H9 (cell line): ENCODE measurements around the gene CIPC. TPM values are rescaled to one million over a fixed set of nuclear protein-coding genes. Genes with fewer than 3 reads are reported as not detected.

Experiments
- DNase-seq: peaks from one replicate; pipeline ENCODE4 v3.0.0-alpha.2; 2017
- H2AFZ ChIP-seq: one replicate; pipeline ENCODE4 v1.6.1; 2013; ENCODE audit warnings: mild to moderate bottlenecking, low read length, control low read depth, moderate library complexity
- H2AK5ac ChIP-seq: 2 replicates; pipeline ENCODE4 v1.6.1; 2013; ENCODE audit warnings: low read length, control low read depth, mixed read lengths; ENCODE audit not compliant: insufficient read length
- H2BK120ac ChIP-seq: one replicate; pipeline ENCODE4 v1.6.1; 2013; ENCODE audit warnings: low read depth, mild to moderate bottlenecking, low read length, control low read depth, inconsistent platforms; ENCODE audit not compliant: poor library complexity, severe bottlenecking
- H2BK12ac ChIP-seq: 2 replicates; pipeline ENCODE4 v1.6.1; 2013; ENCODE audit warnings: low read length, control low read depth, mixed read lengths, low read depth; ENCODE audit not compliant: insufficient read length
- H2BK15ac ChIP-seq: 2 replicates; pipeline ENCODE4 v1.6.1; 2013; ENCODE audit warnings: low read depth, low read length, control low read depth
- H2BK20ac ChIP-seq: one replicate; pipeline ENCODE4 v1.6.1; 2013; ENCODE audit warnings: low read depth, mild to moderate bottlenecking, low read length, control low read depth, inconsistent platforms; ENCODE audit not compliant: poor library complexity, severe bottlenecking
- H2BK5ac ChIP-seq: 2 replicates; pipeline ENCODE4 v1.6.1; 2013; ENCODE audit warnings: low read length, control low read depth, mixed read lengths; ENCODE audit not compliant: insufficient read length
- H3K14ac ChIP-seq: 2 replicates; pipeline ENCODE4 v1.6.1; 2013; ENCODE audit warnings: low read length, control low read depth; ENCODE audit not compliant: insufficient read depth
- H3K18ac ChIP-seq: 2 replicates; pipeline ENCODE4 v1.6.1; 2013; ENCODE audit warnings: low read depth, mild to moderate bottlenecking, mixed read lengths, low read length, control low read depth; ENCODE audit not compliant: insufficient read length
- H3K23ac ChIP-seq: 2 replicates; pipeline ENCODE4 v1.6.1; 2013; ENCODE audit warnings: low read length, control low read depth, mixed read lengths, low read depth; ENCODE audit not compliant: insufficient read length
- H3K23me2 ChIP-seq: 2 replicates; pipeline ENCODE4 v1.6.1; 2013; ENCODE audit warnings: low read depth, mild to moderate bottlenecking, mixed read lengths, low read length, control low read depth; ENCODE audit not compliant: insufficient read length, poor library complexity, severe bottlenecking
- H3K27ac ChIP-seq: 2 replicates; pipeline ENCODE4 v1.5.1; 2013; ENCODE audit warnings: low read length, control low read depth, mixed read lengths, low read depth; ENCODE audit not compliant: insufficient read length
- H3K27me3 ChIP-seq: 2 replicates; pipeline ENCODE4 v1.6.1; 2013; ENCODE audit warnings: low read length, control low read depth, inconsistent platforms; ENCODE audit not compliant: insufficient read depth
- H3K4ac ChIP-seq: 2 replicates; pipeline ENCODE4 v1.6.1; 2013; ENCODE audit warnings: low read depth, mild to moderate bottlenecking, control low read depth, inconsistent platforms, low read length, moderate library complexity
- H3K4me1 ChIP-seq: 2 replicates; pipeline ENCODE4 v1.6.1; 2013; ENCODE audit warnings: low read length, control low read depth, inconsistent platforms; ENCODE audit not compliant: insufficient read depth
- H3K4me2 ChIP-seq: 2 replicates; pipeline ENCODE4 v1.6.1; 2013; ENCODE audit warnings: low read length, control low read depth, mixed read lengths; ENCODE audit not compliant: insufficient read length, insufficient read depth
- H3K56ac ChIP-seq: 2 replicates; pipeline ENCODE4 v1.6.1; 2013; ENCODE audit warnings: low read depth, mild to moderate bottlenecking, mixed read lengths, low read length, control low read depth; ENCODE audit not compliant: insufficient read length
- H3K79me1 ChIP-seq: 2 replicates; pipeline ENCODE4 v1.6.1; 2013; ENCODE audit warnings: low read depth, mild to moderate bottlenecking, moderate library complexity, low read length, control low read depth, inconsistent platforms; ENCODE audit not compliant: insufficient read depth, poor library complexity, severe bottlenecking
- H3K79me2 ChIP-seq: 2 replicates; pipeline ENCODE4 v1.6.1; 2013; ENCODE audit warnings: low read length, control low read depth, inconsistent platforms; ENCODE audit not compliant: insufficient read depth
- H3K9ac ChIP-seq: 2 replicates; pipeline ENCODE4 v1.6.1; 2013; ENCODE audit warnings: low read length, control low read depth, mixed read lengths; ENCODE audit not compliant: insufficient read length; ENCODE audit errors: extremely low read depth
- H3K9me3 ChIP-seq: one replicate; pipeline ENCODE4 v1.6.1; 2013; ENCODE audit warnings: low read depth, low read length, inconsistent platforms; ENCODE audit not compliant: control insufficient read depth
- H3T11ph ChIP-seq: one replicate; pipeline ENCODE4 v1.6.1; 2013; ENCODE audit warnings: mild to moderate bottlenecking, low read length, control low read depth, inconsistent platforms
- H4K20me1 ChIP-seq: one replicate; pipeline ENCODE4 v1.6.1; 2013; ENCODE audit not compliant: control insufficient read depth, insufficient read length, insufficient read depth
- H4K5ac ChIP-seq: 2 replicates; pipeline ENCODE4 v1.6.1; 2013; ENCODE audit warnings: low read depth, mild to moderate bottlenecking, mixed read lengths, low read length, control low read depth; ENCODE audit not compliant: insufficient read length
- H4K8ac ChIP-seq: replicated peaks from 2 replicates; pipeline ENCODE4 v1.6.1; 2013; ENCODE audit warnings: low read length, control low read depth, mixed read lengths, low read depth; ENCODE audit not compliant: insufficient read length
- H4K91ac ChIP-seq: 2 replicates; pipeline ENCODE4 v1.6.1; 2013; ENCODE audit warnings: low read depth, mild to moderate bottlenecking, moderate library complexity, mixed read lengths, low read length, control low read depth; ENCODE audit not compliant: insufficient read length
- H3K27ac Mint-ChIP-seq, 3 experiments: 2 replicates in 2 of 3; 3 replicates in 1 of 3; pipeline ENCODE4 v1.8.0; 2020 to 2021; ENCODE audit warnings: mixed read lengths in 3 of 3, mild to moderate bottlenecking in 1 of 3, moderate library complexity in 1 of 3
- H3K27me3 Mint-ChIP-seq: 2 replicates; pipeline ENCODE4 v1.8.0; 2021; ENCODE audit warnings: low read depth, mild to moderate bottlenecking, moderate library complexity, mixed read lengths
- H3K36me3 Mint-ChIP-seq, 3 experiments: 2 replicates in 2 of 3; 3 replicates in 1 of 3; pipeline ENCODE4 v1.8.0; 2020 to 2021; ENCODE audit warnings: low read depth in 3 of 3, mixed read lengths in 3 of 3; ENCODE audit not compliant: insufficient read depth in 1 of 3
- H3K4me1 Mint-ChIP-seq, 2 experiments: 2 replicates each; pipeline ENCODE4 v1.8.0; 2020; ENCODE audit warnings: mixed read lengths in 2 of 2
- H3K4me3 Mint-ChIP-seq, 2 experiments: 2 replicates in 1 of 2; 3 replicates in 1 of 2; pipeline ENCODE4 v1.8.0; 2020 to 2021; ENCODE audit warnings: mild to moderate bottlenecking in 2 of 2, mixed read lengths in 2 of 2, moderate library complexity in 1 of 2
- H3K9me3 Mint-ChIP-seq, 2 experiments: 2 replicates in 1 of 2; 3 replicates in 1 of 2; pipeline ENCODE4 v1.8.0; 2020; ENCODE audit warnings: mild to moderate bottlenecking in 2 of 2, mixed read lengths in 2 of 2, moderate library complexity in 1 of 2
- CTCF ChIP-seq: fragments of 200-600 bp; sonication (generic); conservative IDR thresholded peaks from 3 replicates; pipeline ENCODE4 v1.8.0; 2021; ENCODE audit warnings: antibody characterized with exemption, mild to moderate bottlenecking
- WGBS: extraction: QIAGEN DNeasy Blood & Tissue Kit; methylation state at CpG from one replicate; pipeline ENCODE4 v1.1.7; 2013; ENCODE audit warnings: missing lambda C conversion rate, low lambda C conversion rate, mixed read lengths; ENCODE audit not compliant: insufficient read length; ENCODE audit errors: extremely low coverage; 5-methylcytosine and 5-hydroxymethylcytosine counted together
- total RNA-seq: library from RNA; stranded (reverse); gene quantifications from 2 replicates; pipeline ENCODE4 v1.2.1, GENCODE V29; 2021

The CIPC gene
- total RNA-seq, 1 experiment from 2014 or later: 23.4 TPM

DNA sequence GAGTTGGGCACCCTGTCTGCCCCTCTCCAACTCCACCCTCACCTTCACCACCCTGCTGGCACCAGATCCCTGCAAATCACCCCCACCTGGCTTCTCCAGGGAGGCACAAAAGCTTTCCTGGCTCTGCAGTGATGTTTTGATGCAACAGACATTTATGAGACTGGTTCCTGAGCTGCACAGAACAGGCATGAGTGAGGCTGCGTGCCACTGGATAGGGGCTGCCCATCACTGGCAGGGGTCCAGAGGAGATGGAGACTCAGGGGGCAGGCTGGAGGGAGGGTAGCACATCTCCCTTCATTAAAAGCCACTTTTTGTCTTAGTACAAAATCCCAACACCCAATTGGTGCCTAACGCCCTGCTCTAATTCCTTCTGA, 60.8 kb downstream of the CIPC start:
- TF ChIP-seq CTCF: no peak
- H3K36me3 Mint-ChIP-seq: no peaks in the 10 kb centered on the region; a peak in 1 of 7 replicates
- Histone ChIP-seq H4K91ac (no peak overlapping the region), H3K23ac (no peak overlapping the region), H3K18ac (peak overlapping the region; percentile 20), H3K27me3 (no peaks in the 10 kb centered on the region), H3K4ac (no peak overlapping the region), H2BK5ac (no peak overlapping the region), H3T11ph (no peak overlapping the region), H2BK20ac (no peak overlapping the region), H3K9ac (no peak overlapping the region), H3K4me2 (peak overlapping the region; percentile 61), H3K79me2 (no peaks in the 10 kb centered on the region), H3K4me1 (peaks cover 4% of the 10 kb centered on the region; the same call in 1 of the 2 replicates), H4K20me1 (peaks cover 3% of the 10 kb centered on the region), H3K56ac (no peak overlapping the region), H3K14ac (no peak overlapping the region), H4K8ac (no peak overlapping the region), H2BK120ac (no peak overlapping the region), H2BK12ac (no peak overlapping the region), H3K79me1 (no peaks in the 10 kb centered on the region), H4K5ac (no peak overlapping the region), H2AFZ (no peak overlapping the region), H3K27ac (no peak overlapping the region), H2BK15ac (no peak overlapping the region), H3K9me3 (no peaks in the 10 kb centered on the region), H3K23me2 (peaks cover 2% of the 10 kb centered on the region), H2AK5ac (no peak overlapping the region)
- peaks cover 2% of the 10 kb centered on the region; the same call in 1 of the 2 replicates for H3K27me3 Mint-ChIP-seq
- peak overlapping the region in 1 of 3 experiments; percentile 11; a peak in 1 of 7 replicates for H3K27ac Mint-ChIP-seq
- DNase-seq: no peak
- H3K9me3 Mint-ChIP-seq: peaks cover 0 to 2% of the 10 kb centered on the region in 2 experiments; a peak in 2 of 5 replicates
- H3K4me3 Mint-ChIP-seq: peak overlapping the region in 1 of 2 experiments; percentile 64; a peak in 3 of 5 replicates
- H3K4me1 Mint-ChIP-seq: peaks cover 22 to 36% of the 10 kb centered on the region in 2 experiments
- WGBS: no CpG with 5 or more reads among the region's 2 CpGs
